IMR-90 (cell line): ENCODE data around the gene MGA. TPM values are rescaled to one million over a fixed set of nuclear protein-coding genes. Genes with fewer than 3 reads are reported as not detected.

Source experiments
- ATAC-seq: fragments of 200-7000 bp; cut with Tn5 transposase; 2 replicates; pipeline ENCODE4 v1.9.1; 2020; ENCODE audit warnings: low read depth, mild to moderate bottlenecking, moderate library complexity
- BruUV-seq: library from RNA; stranded (reverse); fragments of 400-500 nt; replicated peaks from 2 replicates; lab custom pipeline; 2021; lab: Mats Ljungman, UMichigan
- CTCF ChIA-PET: fragments of 300-600 bp; formaldehyde crosslinking; extraction: SDS; loops from one replicate; lab custom pipeline; 2021; ENCODE audit warnings: antibody characterized with exemption; lab: Yijun Ruan, JAX
- POLR2A ChIA-PET: fragments of 300-600 bp; sonication (Branson Sonifier 250); formaldehyde crosslinking; loops from one replicate; lab custom pipeline; 2022; ENCODE audit warnings: antibody characterized with exemption; ENCODE audit not compliant: unreplicated experiment; lab: Charles Lee
- DNase-seq: peaks from one replicate; pipeline ENCODE4 v3.0.0; 2013
- H2AFZ ChIP-seq: replicated peaks from 2 replicates; pipeline ENCODE3; 2013; ENCODE audit warnings: low read length, mild to moderate bottlenecking; ENCODE audit not compliant: poor library complexity
- H2AK5ac ChIP-seq: 2 replicates; pipeline ENCODE4 v1.6.1; 2013; ENCODE audit warnings: low read depth, low read length, inconsistent platforms
- H2AK9ac ChIP-seq: replicated peaks from 2 replicates; pipeline ENCODE3; 2013; ENCODE audit warnings: mild to moderate bottlenecking, low read depth, low read length, moderate library complexity; ENCODE audit not compliant: poor library complexity
- H2BK120ac ChIP-seq: 2 replicates; pipeline ENCODE4 v1.6.1; 2013; ENCODE audit warnings: low read depth, low read length, inconsistent platforms
- H2BK15ac ChIP-seq: 3 replicates; pipeline ENCODE4 v1.6.1; 2013; ENCODE audit warnings: low read depth, low read length, inconsistent platforms
- H2BK20ac ChIP-seq: 2 replicates; pipeline ENCODE4 v1.6.1; 2013; ENCODE audit warnings: low read depth, mild to moderate bottlenecking, inconsistent platforms, low read length, moderate library complexity
- H2BK5ac ChIP-seq: 2 replicates; pipeline ENCODE4 v1.6.1; 2013; ENCODE audit warnings: mild to moderate bottlenecking, low read depth, low read length, inconsistent platforms; ENCODE audit not compliant: poor library complexity, severe bottlenecking
- H3K14ac ChIP-seq: replicated peaks from 2 replicates; pipeline ENCODE4 v1.6.1; 2013; ENCODE audit warnings: low read depth, low read length, inconsistent platforms
- H3K18ac ChIP-seq: 2 replicates; pipeline ENCODE4 v1.6.1; 2013; ENCODE audit warnings: low read depth, low read length, control low read depth
- H3K23ac ChIP-seq: 2 replicates; pipeline ENCODE4 v1.6.1; 2013; ENCODE audit warnings: low read depth, low read length, inconsistent platforms
- H3K27ac ChIP-seq: 2 replicates; pipeline ENCODE4 v1.5.1; 2013; ENCODE audit warnings: mild to moderate bottlenecking, control low read depth, low read length; ENCODE audit not compliant: insufficient read depth
- H3K27me3 ChIP-seq: 2 replicates; pipeline ENCODE4 v1.6.1; 2013; ENCODE audit warnings: low read length; ENCODE audit not compliant: control insufficient read depth, insufficient read depth
- H3K36me3 ChIP-seq: 2 replicates; pipeline ENCODE4 v1.6.1; 2013; ENCODE audit warnings: low read length, mixed read lengths; ENCODE audit not compliant: control insufficient read depth, insufficient read depth
- H3K4ac ChIP-seq: 2 replicates; pipeline ENCODE4 v1.6.1; 2013; ENCODE audit warnings: low read depth, low read length, inconsistent platforms
- H3K4me1 ChIP-seq: 2 replicates; pipeline ENCODE4 v1.6.1; 2013; ENCODE audit warnings: low read length, mixed read lengths; ENCODE audit not compliant: control insufficient read depth, insufficient read depth
- H3K4me2 ChIP-seq: 2 replicates; pipeline ENCODE4 v1.6.1; 2013; ENCODE audit warnings: low read depth, mild to moderate bottlenecking, control low read depth, low read length, moderate library complexity
- H3K4me3 ChIP-seq: 2 replicates; pipeline ENCODE4 v1.5.1; 2013; ENCODE audit warnings: low read depth, mild to moderate bottlenecking, control low read depth, low read length, moderate library complexity; ENCODE audit not compliant: insufficient read depth
- H3K56ac ChIP-seq: 2 replicates; pipeline ENCODE4 v1.6.1; 2013; ENCODE audit warnings: low read length, inconsistent platforms; ENCODE audit not compliant: insufficient read depth; ENCODE audit errors: extremely low read depth
- H3K79me1 ChIP-seq, 2 experiments: 2 replicates each; pipeline ENCODE4 v1.6.1; 2013; ENCODE audit warnings: low read length in 2 of 2, inconsistent platforms in 1 of 2, low read depth in 1 of 2
- H3K9ac ChIP-seq: 2 replicates; pipeline ENCODE4 v1.6.1; 2013; ENCODE audit warnings: low read depth, low read length, control low read depth
- H3K9me1 ChIP-seq: 2 replicates; pipeline ENCODE4 v1.6.1; 2013; ENCODE audit warnings: low read length, inconsistent platforms; ENCODE audit not compliant: insufficient read depth
- H3K9me3 ChIP-seq: 2 replicates; pipeline ENCODE4 v1.6.1; 2013; ENCODE audit warnings: low read length; ENCODE audit not compliant: control insufficient read depth, insufficient read depth
- H4K20me1 ChIP-seq: 2 replicates; pipeline ENCODE4 v1.6.1; 2013; ENCODE audit warnings: low read length, inconsistent platforms; ENCODE audit not compliant: insufficient read depth
- H4K5ac ChIP-seq: 2 replicates; pipeline ENCODE4 v1.6.1; 2013; ENCODE audit warnings: mild to moderate bottlenecking, low read depth, low read length, control low read depth
- H4K8ac ChIP-seq, 2 experiments: 2 replicates each; pipeline ENCODE4 v1.6.1; 2013; ENCODE audit warnings: low read depth in 2 of 2, low read length in 2 of 2, control low read depth in 1 of 2, inconsistent platforms in 1 of 2
- H4K91ac ChIP-seq: 2 replicates; pipeline ENCODE4 v1.6.1; 2013; ENCODE audit warnings: low read depth, low read length, inconsistent platforms; ENCODE audit not compliant: insufficient read depth
- BHLHE40 ChIP-seq: fragments of 150-350 bp; IDR thresholded peaks from 2 replicates; pipeline ENCODE4 v1.6.1; 2016; ENCODE audit warnings: mild to moderate bottlenecking, low read depth, low read length
- MXI1 ChIP-seq: IDR thresholded peaks from 2 replicates; pipeline ENCODE4 v1.6.1; 2012; ENCODE audit warnings: low read depth, mild to moderate bottlenecking, low read length, moderate library complexity, borderline replicate concordance
- WGBS, 2 experiments: methylation state at CpG; one replicate each; pipeline versions ENCODE4 v1.1.5 to v1.1.7; 2013; ENCODE audit warnings: missing lambda C conversion rate in 2 of 2; ENCODE audit not compliant: insufficient read length in 1 of 2; ENCODE audit errors: extremely low coverage in 2 of 2; 5-methylcytosine and 5-hydroxymethylcytosine counted together
- dilution Hi-C: fragments of 300-500 bp; cut with HindIII; formaldehyde crosslinking; loops from one replicate; pipeline ENCODE4 v1.14.3; 2018; ENCODE audit warnings: low sequenced_read_pairs; ENCODE audit not compliant: unreplicated experiment
- in situ Hi-C: fragments of 300-500 bp; cut with MboI; formaldehyde crosslinking; loops from 3 replicates; pipeline ENCODE4 v1.14.3; 2019; ENCODE audit warnings: low sequenced_read_pairs, inconsistent platforms, mixed read lengths
- intact Hi-C: fragments of 100-400 bp; cut with micrococcal nuclease; formaldehyde crosslinking; loops from 2 replicates; pipeline ENCODE4 v1.10.0; 2022
- polyA plus RNA-seq, 3 experiments: library from polyadenylated mRNA; depleted of rRNA; stranded (reverse); fragments of >200 nt; gene quantifications; 2 replicates each; pipeline ENCODE4 v1.2.3, GENCODE V29; 2012; ENCODE audit warnings: low replicate concordance in 1 of 3
- total RNA-seq: library from RNA; depleted of rRNA; stranded (reverse); fragments of >200 nt; gene quantifications from 2 replicates; pipeline ENCODE4 v1.2.3, GENCODE V29; 2012

Gene MGA
- total and polyA plus RNA-seq, 2 of the 4 experiments (the other 2 are of a cell fraction) = 3.2 to 38.0 TPM

DNA sequence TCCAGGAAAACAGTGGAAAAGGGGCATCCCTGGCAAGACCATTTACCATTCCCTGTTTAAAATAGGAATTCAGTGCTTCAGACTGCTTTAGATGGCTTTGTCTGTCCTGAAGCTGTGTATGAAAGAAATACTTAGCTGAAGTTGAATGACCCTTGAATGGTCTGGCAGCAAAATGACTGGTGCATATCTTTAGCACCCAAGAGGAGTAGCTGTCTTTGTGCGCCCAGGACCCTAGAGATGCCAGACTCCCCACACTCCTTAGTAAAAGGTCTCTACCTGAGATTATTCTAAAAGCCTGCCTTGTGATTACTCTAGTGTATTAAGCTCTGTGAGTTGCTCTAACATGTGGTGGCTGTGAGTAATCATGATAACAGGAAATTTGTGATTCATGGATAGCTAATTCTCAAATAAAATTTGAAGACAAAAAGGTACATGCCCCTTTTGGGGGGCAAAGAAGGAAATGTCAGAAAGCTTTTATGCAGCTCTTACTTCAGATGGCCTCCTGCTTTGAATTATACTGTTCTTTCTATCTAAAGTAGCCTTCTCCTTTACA is 117.3 kb downstream of the MGA start:
- peak overlapping the region; percentile 71; the same call in 1 of the 2 replicates for H3K4ac ChIP-seq
- DNase-seq = peak; percentile 65
- no peaks in the 10 kb centered on the region for H3K9me3 ChIP-seq
- H3K23ac ChIP-seq = peak overlapping the region; percentile 61; the same call in 1 of the 2 replicates
- in situ Hi-C loops = no loop called here
- no peak overlapping the region for H3K9ac ChIP-seq
- no peaks in the 10 kb centered on the region for H3K36me3 ChIP-seq
- dilution Hi-C loops = no loop called here
- intact Hi-C loops = loop anchor here (10.0 kb wide), 1 partner anchor 173 kb away; no protein-coding TSS in a partner anchor
- H3K79me1 ChIP-seq = peaks cover 27 to 79% of the 10 kb centered on the region in 2 experiments
- peak overlapping the region; percentile 77; the same call in 1 of the 2 replicates for H3K14ac ChIP-seq
- whole genome bisulfite sequencing, 2 experiments = no CpG with 5 or more reads among the region's 1 CpG
- no peak overlapping the region for H3K18ac ChIP-seq
- H2BK15ac ChIP-seq = no peak overlapping the region
- no peaks in the 10 kb centered on the region for H3K27me3 ChIP-seq
- no peak overlapping the region for H3K56ac ChIP-seq
- H4K5ac ChIP-seq = no peak overlapping the region
- ChIA-PET CTCF (interaction anchor here (0.8 to 0.9 kb wide), 2 partner anchors 32 to 33 kb away, joined by 3 read pairs; no protein-coding TSS in a partner anchor), POLR2A (interaction anchor here (0.5 kb wide), 1 partner anchor 158 kb away, joined by 3 read pairs; no protein-coding TSS in a partner anchor)
- peak overlapping the region in 1 of 2 experiments; percentile 32; a peak in 1 of 4 replicates for H4K8ac ChIP-seq
- BruUV-seq = no TSS peak
- H2AFZ ChIP-seq = no peak overlapping the region
- TF ChIP-seq BHLHE40 (no peak), MXI1 (0 out of 2 replicates have a peak, but pooled peaks have one; percentile 23)
- peak overlapping the region; percentile 37; the same call in 1 of the 2 replicates for H3K4me2 ChIP-seq
- no peak for ATAC-seq
- H2BK20ac ChIP-seq = peak overlapping the region; percentile 16; the same call in 1 of the 2 replicates
- H2AK5ac ChIP-seq = peak overlapping the region; percentile 67; the same call in 1 of the 2 replicates
- H2BK5ac ChIP-seq = no peak overlapping the region
- peak overlapping the region; percentile 45; the same call in 1 of the 2 replicates for H2BK120ac ChIP-seq
- H3K4me1 ChIP-seq = peaks cover 21% of the 10 kb centered on the region
- no peak overlapping the region for H3K4me3 ChIP-seq
- H3K9me1 ChIP-seq = peaks cover 16% of the 10 kb centered on the region
- H4K91ac ChIP-seq = peak overlapping the region; percentile 53
- no peak overlapping the region for H2AK9ac ChIP-seq
- H4K20me1 ChIP-seq = peaks cover 38% of the 10 kb centered on the region
- no peak overlapping the region; the same call in 1 of the 2 replicates for H3K27ac ChIP-seq
